ENCODE measurements around the gene SDC4. TPM values are rescaled to one million over a fixed set of nuclear protein-coding genes. Genes with fewer than 3 reads are reported as not detected.

The SDC4 gene
- total and polyA plus RNA-seq, 9 of the 15 experiments (the other 6 are each of a cell fraction or from before 2014, with no cell fraction given) = 2.1 to 10.7 (median 6.3) TPM

DNA sequence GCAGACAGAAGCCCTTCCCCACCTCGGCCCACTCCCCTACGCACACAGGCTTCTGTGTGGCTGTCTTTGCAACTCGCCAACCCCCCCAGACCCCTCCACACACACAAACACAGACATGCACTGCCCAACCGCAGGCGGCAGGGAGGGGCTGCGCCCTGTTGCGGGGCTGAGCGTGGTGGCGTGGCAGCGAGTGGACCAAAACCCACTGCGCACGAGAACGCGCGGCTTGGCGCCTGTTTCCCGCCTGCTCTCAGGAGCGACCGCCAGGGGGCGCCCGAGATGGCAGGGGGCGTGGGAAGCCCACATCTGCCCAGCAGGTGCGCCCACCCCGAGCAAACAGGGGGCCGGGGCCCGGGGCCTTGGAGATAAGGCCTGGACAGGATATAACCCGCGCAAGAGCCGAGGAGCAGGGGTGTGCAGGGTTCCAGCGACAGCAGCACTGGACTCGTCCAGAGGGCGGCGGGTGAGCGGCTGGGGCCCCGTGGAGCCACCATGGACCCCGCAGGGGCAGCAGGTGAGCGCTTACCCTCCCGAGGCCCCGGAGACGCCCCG is 41.7 kb downstream of the SDC4 start, which contains the start of gene RBPJL (continued):
- TF ChIP-seq, protein P1, sequence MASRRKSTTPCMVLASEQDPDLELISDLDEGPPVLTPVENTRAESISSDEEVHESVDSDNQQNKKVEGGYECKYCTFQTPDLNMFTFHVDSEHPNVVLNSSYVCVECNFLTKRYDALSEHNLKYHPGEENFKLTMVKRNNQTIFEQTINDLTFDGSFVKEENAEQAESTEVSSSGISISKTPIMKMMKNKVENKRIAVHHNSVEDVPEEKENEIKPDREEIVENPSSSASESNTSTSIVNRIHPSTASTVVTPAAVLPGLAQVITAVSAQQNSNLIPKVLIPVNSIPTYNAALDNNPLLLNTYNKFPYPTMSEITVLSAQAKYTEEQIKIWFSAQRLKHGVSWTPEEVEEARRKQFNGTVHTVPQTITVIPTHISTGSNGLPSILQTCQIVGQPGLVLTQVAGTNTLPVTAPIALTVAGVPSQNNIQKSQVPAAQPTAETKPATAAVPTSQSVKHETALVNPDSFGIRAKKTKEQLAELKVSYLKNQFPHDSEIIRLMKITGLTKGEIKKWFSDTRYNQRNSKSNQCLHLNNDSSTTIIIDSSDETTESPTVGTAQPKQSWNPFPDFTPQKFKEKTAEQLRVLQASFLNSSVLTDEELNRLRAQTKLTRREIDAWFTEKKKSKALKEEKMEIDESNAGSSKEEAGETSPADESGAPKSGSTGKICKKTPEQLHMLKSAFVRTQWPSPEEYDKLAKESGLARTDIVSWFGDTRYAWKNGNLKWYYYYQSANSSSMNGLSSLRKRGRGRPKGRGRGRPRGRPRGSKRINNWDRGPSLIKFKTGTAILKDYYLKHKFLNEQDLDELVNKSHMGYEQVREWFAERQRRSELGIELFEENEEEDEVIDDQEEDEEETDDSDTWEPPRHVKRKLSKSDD (conservative IDR thresholded peaks at IDR 0.05; ENCODE audit: low read length) = no peak
- TF ChIP-seq, protein P2, sequence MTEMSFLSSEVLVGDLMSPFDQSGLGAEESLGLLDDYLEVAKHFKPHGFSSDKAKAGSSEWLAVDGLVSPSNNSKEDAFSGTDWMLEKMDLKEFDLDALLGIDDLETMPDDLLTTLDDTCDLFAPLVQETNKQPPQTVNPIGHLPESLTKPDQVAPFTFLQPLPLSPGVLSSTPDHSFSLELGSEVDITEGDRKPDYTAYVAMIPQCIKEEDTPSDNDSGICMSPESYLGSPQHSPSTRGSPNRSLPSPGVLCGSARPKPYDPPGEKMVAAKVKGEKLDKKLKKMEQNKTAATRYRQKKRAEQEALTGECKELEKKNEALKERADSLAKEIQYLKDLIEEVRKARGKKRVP (CRISPR knock-in tag; IDR thresholded peaks at IDR 0.05) = no peak
- TF ChIP-seq IRF2 (CRISPR knock-in tag; IDR thresholded peaks at IDR 0.05) = no peak
- TF ChIP-seq HNRNPL (IDR thresholded peaks at IDR 0.05; ENCODE audit: low read depth, low read length) = peak; percentile 25; the same call in 1 of the 2 replicates
- TF ChIP-seq, protein P3, sequence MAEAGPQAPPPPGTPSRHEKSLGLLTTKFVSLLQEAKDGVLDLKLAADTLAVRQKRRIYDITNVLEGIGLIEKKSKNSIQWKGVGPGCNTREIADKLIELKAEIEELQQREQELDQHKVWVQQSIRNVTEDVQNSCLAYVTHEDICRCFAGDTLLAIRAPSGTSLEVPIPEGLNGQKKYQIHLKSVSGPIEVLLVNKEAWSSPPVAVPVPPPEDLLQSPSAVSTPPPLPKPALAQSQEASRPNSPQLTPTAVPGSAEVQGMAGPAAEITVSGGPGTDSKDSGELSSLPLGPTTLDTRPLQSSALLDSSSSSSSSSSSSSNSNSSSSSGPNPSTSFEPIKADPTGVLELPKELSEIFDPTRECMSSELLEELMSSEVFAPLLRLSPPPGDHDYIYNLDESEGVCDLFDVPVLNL (CRISPR knock-in tag; IDR thresholded peaks at IDR 0.05; ENCODE audit: low read depth) = no peak
- no peak for TF ChIP-seq TBL1XR1 (IDR thresholded peaks at IDR 0.05; ENCODE audit: low read length in 2 of 2)
- TF ChIP-seq, protein P4, sequence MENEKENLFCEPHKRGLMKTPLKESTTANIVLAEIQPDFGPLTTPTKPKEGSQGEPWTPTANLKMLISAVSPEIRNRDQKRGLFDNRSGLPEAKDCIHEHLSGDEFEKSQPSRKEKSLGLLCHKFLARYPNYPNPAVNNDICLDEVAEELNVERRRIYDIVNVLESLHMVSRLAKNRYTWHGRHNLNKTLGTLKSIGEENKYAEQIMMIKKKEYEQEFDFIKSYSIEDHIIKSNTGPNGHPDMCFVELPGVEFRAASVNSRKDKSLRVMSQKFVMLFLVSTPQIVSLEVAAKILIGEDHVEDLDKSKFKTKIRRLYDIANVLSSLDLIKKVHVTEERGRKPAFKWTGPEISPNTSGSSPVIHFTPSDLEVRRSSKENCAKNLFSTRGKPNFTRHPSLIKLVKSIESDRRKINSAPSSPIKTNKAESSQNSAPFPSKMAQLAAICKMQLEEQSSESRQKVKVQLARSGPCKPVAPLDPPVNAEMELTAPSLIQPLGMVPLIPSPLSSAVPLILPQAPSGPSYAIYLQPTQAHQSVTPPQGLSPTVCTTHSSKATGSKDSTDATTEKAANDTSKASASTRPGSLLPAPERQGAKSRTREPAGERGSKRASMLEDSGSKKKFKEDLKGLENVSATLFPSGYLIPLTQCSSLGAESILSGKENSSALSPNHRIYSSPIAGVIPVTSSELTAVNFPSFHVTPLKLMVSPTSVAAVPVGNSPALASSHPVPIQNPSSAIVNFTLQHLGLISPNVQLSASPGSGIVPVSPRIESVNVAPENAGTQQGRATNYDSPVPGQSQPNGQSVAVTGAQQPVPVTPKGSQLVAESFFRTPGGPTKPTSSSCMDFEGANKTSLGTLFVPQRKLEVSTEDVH (IDR thresholded peaks at IDR 0.05; ENCODE audit: low read depth, partially characterized antibody) = peak; percentile 47
- TF ChIP-seq CEBPB (tag; IDR thresholded peaks at IDR 0.05) = no peak
- no peak for TF ChIP-seq KDM1A (IDR thresholded peaks at IDR 0.05)
- TF ChIP-seq, protein P5, sequence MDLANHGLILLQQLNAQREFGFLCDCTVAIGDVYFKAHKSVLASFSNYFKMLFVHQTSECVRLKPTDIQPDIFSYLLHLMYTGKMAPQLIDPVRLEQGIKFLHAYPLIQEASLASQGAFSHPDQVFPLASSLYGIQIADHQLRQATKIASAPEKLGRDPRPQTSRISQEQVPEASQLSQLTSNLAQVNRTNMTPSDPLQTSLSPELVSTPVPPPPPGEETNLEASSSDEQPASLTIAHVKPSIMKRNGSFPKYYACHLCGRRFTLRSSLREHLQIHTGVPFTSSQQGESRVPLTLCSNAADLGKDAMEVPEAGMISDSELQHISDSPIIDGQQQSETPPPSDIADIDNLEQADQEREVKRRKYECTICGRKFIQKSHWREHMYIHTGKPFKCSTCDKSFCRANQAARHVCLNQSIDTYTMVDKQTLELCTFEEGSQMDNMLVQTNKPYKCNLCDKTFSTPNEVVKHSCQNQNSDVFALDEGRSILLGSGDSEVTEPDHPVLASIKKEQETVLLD (IDR thresholded peaks at IDR 0.05) = 0 out of 2 replicates have a peak, but pooled peaks have one; percentile 58
- no peak for TF ChIP-seq ILF3 (IDR thresholded peaks at IDR 0.05; ENCODE audit: borderline replicate concordance)
- TF ChIP-seq MYC (IDR thresholded peaks at IDR 0.05; ENCODE audit: low read depth, low read length) = no peak
- TF ChIP-seq MYC (CRISPR knock-in tag; IDR thresholded peaks at IDR 0.05; ENCODE audit: borderline replicate concordance, low read depth) = no peak
- no peak for TF ChIP-seq TGIF2 (CRISPR knock-in tag; IDR thresholded peaks at IDR 0.05)
- TF ChIP-seq POLR3G (IDR thresholded peaks at IDR 0.05; ENCODE audit: extremely low read depth, insufficient read length, insufficient replicate concordance) = no peak
- no peak; the same call in 1 of the 2 replicates for TF ChIP-seq ZNF431 (CRISPR knock-in tag; IDR thresholded peaks at IDR 0.05)

Measured in K562 (cell line).